ENCODE data around the gene UBE2H. TPM values are rescaled to one million over a fixed set of nuclear protein-coding genes. Genes with fewer than 3 reads are reported as not detected.

The UBE2H gene
- total and polyA plus RNA-seq, 2 of the 4 experiments (the other 2 are of a cell fraction): 34.6 to 49.4 TPM

DNA sequence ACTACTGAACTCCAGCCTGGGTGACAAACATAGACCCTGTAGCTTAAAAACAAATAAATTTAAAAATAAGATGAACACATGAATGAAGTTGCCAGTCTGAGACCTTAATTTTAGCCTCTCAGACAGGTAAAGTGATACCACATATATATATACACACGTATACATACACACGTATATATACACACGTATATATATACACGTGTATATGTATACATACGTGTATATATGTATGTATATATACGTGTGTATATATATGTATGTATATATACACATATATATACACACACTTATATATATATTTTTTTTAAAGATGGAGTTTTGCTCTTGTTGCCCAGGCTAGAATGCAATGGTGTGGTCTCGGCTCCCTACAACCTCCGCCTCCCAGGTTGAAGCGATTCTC, 62.7 kb downstream of the UBE2H start:
- Histone ChIP-seq H3K79me1 (ENCODE audit: low read depth in 1 of 2, low read length in 2 of 2) (peaks cover 26 to 65% of the 10 kb centered on the region in 2 experiments), H3K9me1 (ENCODE audit: insufficient read depth, low read length) (peaks cover 8% of the 10 kb centered on the region), H2AFZ (replicated peaks; ENCODE audit: low read length, poor library complexity) (no peak overlapping the region), H4K91ac (ENCODE audit: insufficient read depth, low read depth, low read length) (no peak overlapping the region), H4K5ac (ENCODE audit: low read depth, low read length) (no peak overlapping the region), H3K9ac (ENCODE audit: low read depth, low read length) (no peak overlapping the region), H3K56ac (ENCODE audit: extremely low read depth, insufficient read depth, low read length) (no peak overlapping the region), H2AK5ac (ENCODE audit: low read depth, low read length) (no peak overlapping the region), H2BK15ac (ENCODE audit: low read depth, low read length) (no peak overlapping the region), H3K18ac (ENCODE audit: low read depth, low read length) (no peak overlapping the region), H3K9me3 (ENCODE audit: control insufficient read depth, insufficient read depth, low read length) (no peaks in the 10 kb centered on the region), H3K4me2 (ENCODE audit: low read depth, low read length) (no peak overlapping the region), H4K20me1 (ENCODE audit: insufficient read depth, low read length) (peaks cover 20% of the 10 kb centered on the region), H2BK120ac (ENCODE audit: low read depth, low read length) (no peak overlapping the region), H3K4me3 (ENCODE audit: insufficient read depth, low read depth, low read length) (no peak overlapping the region), H4K8ac (ENCODE audit: low read depth in 2 of 2, low read length in 2 of 2) (no peak overlapping the region), H3K27ac (ENCODE audit: insufficient read depth, low read length) (no peak overlapping the region), H3K14ac (replicated peaks; ENCODE audit: low read depth, low read length) (no peak overlapping the region), H2AK9ac (replicated peaks; ENCODE audit: low read depth, low read length, poor library complexity) (no peak overlapping the region), H3K4me1 (ENCODE audit: control insufficient read depth, insufficient read depth, low read length) (peaks cover 5% of the 10 kb centered on the region; the same call in 1 of the 2 replicates), H3K36me3 (ENCODE audit: control insufficient read depth, insufficient read depth, low read length) (peaks cover 10% of the 10 kb centered on the region), H2BK5ac (ENCODE audit: low read depth, low read length, poor library complexity, severe bottlenecking) (no peak overlapping the region), H2BK20ac (ENCODE audit: low read depth, low read length) (no peak overlapping the region), H3K23ac (ENCODE audit: low read depth, low read length) (no peak overlapping the region), H3K27me3 (ENCODE audit: control insufficient read depth, insufficient read depth, low read length) (no peaks in the 10 kb centered on the region), H3K4ac (ENCODE audit: low read depth, low read length) (no peak overlapping the region)
- intact Hi-C loops (cut with micrococcal nuclease): no loop called here
- ChIA-PET CTCF (no interaction called here), POLR2A (ENCODE audit: unreplicated experiment) (no interaction called here)
- BruUV-seq (replicated peaks): no TSS peak
- 100% methylated on average over 3 of the region's 9 CpGs; no CpG with 5 or more reads in 1 of the 2 experiments for WGBS, 2 experiments (ENCODE audit: extremely low coverage in 2 of 2, insufficient read length in 1 of 2)
- in situ Hi-C loops (cut with MboI; ENCODE audit: low sequenced_read_pairs): no loop called here
- no peak for TF ChIP-seq NFE2L2 (IDR thresholded peaks at IDR 0.05; ENCODE audit: low read depth, low read length)
- TF ChIP-seq, protein P1, sequence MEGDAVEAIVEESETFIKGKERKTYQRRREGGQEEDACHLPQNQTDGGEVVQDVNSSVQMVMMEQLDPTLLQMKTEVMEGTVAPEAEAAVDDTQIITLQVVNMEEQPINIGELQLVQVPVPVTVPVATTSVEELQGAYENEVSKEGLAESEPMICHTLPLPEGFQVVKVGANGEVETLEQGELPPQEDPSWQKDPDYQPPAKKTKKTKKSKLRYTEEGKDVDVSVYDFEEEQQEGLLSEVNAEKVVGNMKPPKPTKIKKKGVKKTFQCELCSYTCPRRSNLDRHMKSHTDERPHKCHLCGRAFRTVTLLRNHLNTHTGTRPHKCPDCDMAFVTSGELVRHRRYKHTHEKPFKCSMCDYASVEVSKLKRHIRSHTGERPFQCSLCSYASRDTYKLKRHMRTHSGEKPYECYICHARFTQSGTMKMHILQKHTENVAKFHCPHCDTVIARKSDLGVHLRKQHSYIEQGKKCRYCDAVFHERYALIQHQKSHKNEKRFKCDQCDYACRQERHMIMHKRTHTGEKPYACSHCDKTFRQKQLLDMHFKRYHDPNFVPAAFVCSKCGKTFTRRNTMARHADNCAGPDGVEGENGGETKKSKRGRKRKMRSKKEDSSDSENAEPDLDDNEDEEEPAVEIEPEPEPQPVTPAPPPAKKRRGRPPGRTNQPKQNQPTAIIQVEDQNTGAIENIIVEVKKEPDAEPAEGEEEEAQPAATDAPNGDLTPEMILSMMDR (conservative IDR thresholded peaks at IDR 0.05; ENCODE audit: low read depth, low read length): no peak
- no peak for TF ChIP-seq MXI1 (IDR thresholded peaks at IDR 0.05; ENCODE audit: borderline replicate concordance, low read depth, low read length)
- no peak for TF ChIP-seq CEBPB (IDR thresholded peaks at IDR 0.05; ENCODE audit: low read depth, low read length)
- no peak for TF ChIP-seq RAD21 (IDR thresholded peaks at IDR 0.05; ENCODE audit: low read length)
- TF ChIP-seq MAZ (IDR thresholded peaks at IDR 0.05; ENCODE audit: borderline replicate concordance, low read depth, low read length): no peak
- no peak for TF ChIP-seq RCOR1 (IDR thresholded peaks at IDR 0.05; ENCODE audit: insufficient replicate concordance, low read length)
- TF ChIP-seq BHLHE40 (IDR thresholded peaks at IDR 0.05; ENCODE audit: low read depth, low read length): no peak
- no peak for TF ChIP-seq FOS (IDR thresholded peaks at IDR 0.05; ENCODE audit: low read depth, low read length)
- TF ChIP-seq, protein P2, sequence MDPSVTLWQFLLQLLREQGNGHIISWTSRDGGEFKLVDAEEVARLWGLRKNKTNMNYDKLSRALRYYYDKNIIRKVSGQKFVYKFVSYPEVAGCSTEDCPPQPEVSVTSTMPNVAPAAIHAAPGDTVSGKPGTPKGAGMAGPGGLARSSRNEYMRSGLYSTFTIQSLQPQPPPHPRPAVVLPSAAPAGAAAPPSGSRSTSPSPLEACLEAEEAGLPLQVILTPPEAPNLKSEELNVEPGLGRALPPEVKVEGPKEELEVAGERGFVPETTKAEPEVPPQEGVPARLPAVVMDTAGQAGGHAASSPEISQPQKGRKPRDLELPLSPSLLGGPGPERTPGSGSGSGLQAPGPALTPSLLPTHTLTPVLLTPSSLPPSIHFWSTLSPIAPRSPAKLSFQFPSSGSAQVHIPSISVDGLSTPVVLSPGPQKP (IDR thresholded peaks at IDR 0.05; ENCODE audit: borderline replicate concordance, low read depth, low read length): no peak
- dilution Hi-C loops (cut with HindIII; ENCODE audit: low sequenced_read_pairs, unreplicated experiment): no loop called here
- no peak for DNase-seq
- ATAC-seq (ENCODE audit: low read depth): no peak

All from IMR-90 (cell line).